Stomach (tissue), 9 donors: ENCODE measurements around the gene FOXA1. TPM values are rescaled to one million over a fixed set of nuclear protein-coding genes. Genes with fewer than 3 reads are reported as not detected.

ENCODE experiments used
- DNase-seq, 2 donors: peaks; one replicate each; pipeline versions ENCODE4 v3.0.0 to v3.0.0-alpha.2; 2013 to 2019
- H3K27ac ChIP-seq, 5 donors: fragments of 200-600 bp in 4 of 5; sonication (generic) in 4 of 5; one replicate each; pipeline ENCODE4 v1.5.1; 2013 to 2019; ENCODE audit warnings: mild to moderate bottlenecking in 1 of 5, moderate library complexity in 1 of 5
- H3K27me3 ChIP-seq, 3 donors: fragments of 200-600 bp; sonication (generic); one replicate each; pipeline ENCODE4 v1.5.1; 2017 to 2019; ENCODE audit warnings: mixed run types in 1 of 3
- H3K36me3 ChIP-seq, 4 donors: fragments of 200-600 bp; sonication (generic); 1 replicate in 3 of 4; 2 replicates in 1 of 4; pipeline ENCODE4 v1.5.1; 2016 to 2019
- H3K4me1 ChIP-seq, 4 donors: fragments of 200-600 bp; sonication (generic); one replicate each; pipeline ENCODE4 v1.5.1; 2016 to 2019
- H3K4me3 ChIP-seq, 4 donors: fragments of 200-600 bp; sonication (generic) in 3 of 4; one replicate each; pipeline ENCODE4 v1.5.1; 2016 to 2019; ENCODE audit warnings: mild to moderate bottlenecking in 1 of 4
- H3K9me3 ChIP-seq, 4 donors: fragments of 200-600 bp; sonication (generic); one replicate each; pipeline ENCODE4 v1.5.1; 2016 to 2019
- EP300 ChIP-seq: sonication (generic); formaldehyde crosslinking; IDR thresholded peaks from one replicate; pipeline ENCODE4 v1.6.1; 2017; ENCODE audit warnings: antibody characterized with exemption
- POLR2A ChIP-seq, 4 donors: fragments of 450-650 bp; IDR thresholded peaks; one replicate each; pipeline ENCODE4 v1.6.1; 2016; ENCODE audit warnings: antibody characterized with exemption in 4 of 4, control low read depth in 2 of 4, mild to moderate bottlenecking in 1 of 4, moderate library complexity in 1 of 4
- POLR2AphosphoS5 ChIP-seq, 3 donors: sonication (generic); formaldehyde crosslinking; IDR thresholded peaks; one replicate each; pipeline ENCODE4 v1.6.1; 2016; ENCODE audit warnings: antibody characterized with exemption in 3 of 3
- WGBS, 5 donors: extraction: QIAGEN DNeasy Blood & Tissue Kit in 3 of 5; methylation state at CpG; one replicate each; pipeline versions ENCODE4 v1.1.5 to v1.1.7; 2013 to 2018; 5-methylcytosine and 5-hydroxymethylcytosine counted together
- intact Hi-C: fragments of 100-400 bp; cut with DNase I; formaldehyde crosslinking; loops from one replicate; pipeline ENCODE4 v1.15.1; 2023; ENCODE audit warnings: low total_unique reads
- polyA plus RNA-seq, 3 donors: library from polyadenylated mRNA; stranded (reverse); fragments of 200-250 nt; gene quantifications; one replicate each; pipeline ENCODE4 v1.2.3, GENCODE V29; 2013
- total RNA-seq, 5 donors: library from RNA; depleted of rRNA; stranded (reverse); fragments of >200 nt; gene quantifications; one replicate each; pipeline versions ENCODE4 v1.1.0 to v1.2.3, GENCODE V29; 2014 to 2016
- TF ChIP-seq, protein P1 (sequence below), 7 experiments: fragments of 450-650 bp in 4 of 7; fragments of 200-600 bp in 3 of 7; sonication (generic) in 3 of 7; IDR thresholded peaks; one replicate each; pipeline ENCODE4 v1.5.1; 2016 to 2019; ENCODE audit warnings: antibody characterized with exemption in 7 of 7, control low read depth in 2 of 7, mild to moderate bottlenecking in 1 of 7
- donor health status: healthy with polysubstance abuse.
- donor health status: Bipolar disorder and iron deficiency.
- donor health status: healthy.

The FOXA1 gene
- total and polyA plus RNA-seq, 8 donors, result 0.58 to 147 (median 26.9) TPM

GRCh38 chr14:37623971-37624370 is 28.9 kb upstream of the FOXA1 start:
- Histone ChIP-seq H3K27me3 (peaks cover 0 to 36% (median 9%) of the 10 kb centered on the region in 3 donors), H3K9me3 (peaks cover 0 to 7% (median 0%) of the 10 kb centered on the region in 4 donors), H3K4me3 (no peak overlapping the region), H3K4me1 (peaks cover 0 to 10% (median 6%) of the 10 kb centered on the region in 4 donors), H3K36me3 (peaks cover 0 to 17% (median 10%) of the 10 kb centered on the region in 4 donors), H3K27ac (no peak overlapping the region)
- DNase-seq, result no peak
- TF ChIP-seq EP300 (no peak), POLR2AphosphoS5 (IDR thresholded peaks at IDR 0.05) (no peak)
- intact Hi-C loops, result no loop called here
- WGBS, 5 donors, result 92 to 100% (median 96%) methylated on average over 1 of the region's 1 CpG

- intact Hi-C loops, result no loop called here
- peak in 1 of 2 donors; percentile 21 for DNase-seq
- no peak overlapping the region for H3K27ac ChIP-seq
- peaks cover 0 to 10% (median 6%) of the 10 kb centered on the region in 4 donors for H3K4me1 ChIP-seq
- 33 to 57% (median 49%) methylated on average over 1 of the region's 1 CpG for WGBS, 5 donors
- H3K4me3 ChIP-seq, result no peak overlapping the region
- H3K36me3 ChIP-seq, result peaks cover 0 to 17% (median 10%) of the 10 kb centered on the region in 4 donors
- TF ChIP-seq, protein P1, sequence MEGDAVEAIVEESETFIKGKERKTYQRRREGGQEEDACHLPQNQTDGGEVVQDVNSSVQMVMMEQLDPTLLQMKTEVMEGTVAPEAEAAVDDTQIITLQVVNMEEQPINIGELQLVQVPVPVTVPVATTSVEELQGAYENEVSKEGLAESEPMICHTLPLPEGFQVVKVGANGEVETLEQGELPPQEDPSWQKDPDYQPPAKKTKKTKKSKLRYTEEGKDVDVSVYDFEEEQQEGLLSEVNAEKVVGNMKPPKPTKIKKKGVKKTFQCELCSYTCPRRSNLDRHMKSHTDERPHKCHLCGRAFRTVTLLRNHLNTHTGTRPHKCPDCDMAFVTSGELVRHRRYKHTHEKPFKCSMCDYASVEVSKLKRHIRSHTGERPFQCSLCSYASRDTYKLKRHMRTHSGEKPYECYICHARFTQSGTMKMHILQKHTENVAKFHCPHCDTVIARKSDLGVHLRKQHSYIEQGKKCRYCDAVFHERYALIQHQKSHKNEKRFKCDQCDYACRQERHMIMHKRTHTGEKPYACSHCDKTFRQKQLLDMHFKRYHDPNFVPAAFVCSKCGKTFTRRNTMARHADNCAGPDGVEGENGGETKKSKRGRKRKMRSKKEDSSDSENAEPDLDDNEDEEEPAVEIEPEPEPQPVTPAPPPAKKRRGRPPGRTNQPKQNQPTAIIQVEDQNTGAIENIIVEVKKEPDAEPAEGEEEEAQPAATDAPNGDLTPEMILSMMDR (IDR thresholded peaks at IDR 0.05), result no peak
- no peak for TF ChIP-seq POLR2AphosphoS5 (IDR thresholded peaks at IDR 0.05)
- no peak for TF ChIP-seq EP300
- H3K27me3 ChIP-seq, result peaks cover 0 to 36% (median 9%) of the 10 kb centered on the region in 3 donors
- peaks cover 0 to 2% (median 0%) of the 10 kb centered on the region in 4 donors for H3K9me3 ChIP-seq
Observed at GRCh38 chr14:37623426-37623951, 28.4 kb upstream of the FOXA1 start.

- H3K4me3 ChIP-seq, result peak overlapping the region in 2 of 4 donors; percentile 17 to 23
Observed at GRCh38 chr14:37622231-37622923, 27.3 kb upstream of the FOXA1 start.

DNA sequence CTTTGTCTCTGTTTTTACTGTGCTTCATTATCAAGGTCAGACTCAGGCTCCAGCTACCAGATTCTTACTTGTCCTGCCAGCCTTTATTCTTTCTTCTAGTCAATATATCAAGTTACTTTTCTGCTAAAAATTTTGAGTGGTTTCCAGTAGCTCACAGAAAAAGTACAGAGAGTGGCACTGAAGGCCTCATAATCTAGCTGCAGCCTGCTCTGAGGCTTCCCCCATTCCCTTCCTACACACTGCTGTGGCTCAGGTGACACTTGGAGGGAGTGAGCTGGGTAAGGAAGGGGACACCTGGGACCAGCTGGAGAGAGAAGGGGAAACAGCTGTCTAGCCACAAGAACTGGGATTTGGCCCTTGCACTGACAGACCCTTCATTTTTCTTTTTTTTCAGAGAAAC is 25.8 kb upstream of the FOXA1 start:
- TF ChIP-seq POLR2A (IDR thresholded peaks at IDR 0.05), result no peak
- TF ChIP-seq, protein P1 (IDR thresholded peaks at IDR 0.05), result no peak
- no peak for TF ChIP-seq EP300
- H3K36me3 ChIP-seq, result peaks cover 0 to 12% (median 9%) of the 10 kb centered on the region in 4 donors
- H3K4me3 ChIP-seq, result no peak overlapping the region
- DNase-seq, result no peak
- peaks cover 0 to 36% (median 9%) of the 10 kb centered on the region in 3 donors for H3K27me3 ChIP-seq
- peaks cover 0 to 12% (median 9%) of the 10 kb centered on the region in 4 donors for H3K9me3 ChIP-seq
- H3K27ac ChIP-seq, result no peak overlapping the region
- peaks cover 0 to 10% (median 6%) of the 10 kb centered on the region in 4 donors for H3K4me1 ChIP-seq
- intact Hi-C loops, result no loop called here

More at GRCh38 chr14:37622231-37622923, 27.3 kb upstream of the FOXA1 start:
- intact Hi-C loops, result no loop called here
- 49 to 64% (median 60%) methylated on average over 53 to 81 of the region's 81 CpGs for WGBS, 5 donors
- TF ChIP-seq POLR2A (IDR thresholded peaks at IDR 0.05) (no peak), POLR2AphosphoS5 (IDR thresholded peaks at IDR 0.05) (no peak), EP300 (no peak)
- TF ChIP-seq, protein P1 (IDR thresholded peaks at IDR 0.05), result no peak
- Histone ChIP-seq H3K9me3 (no peaks in the 10 kb centered on the region), H3K36me3 (peaks cover 0 to 12% (median 9%) of the 10 kb centered on the region in 4 donors), H3K4me1 (peaks cover 0 to 10% (median 6%) of the 10 kb centered on the region in 4 donors), H3K27me3 (peaks cover 0 to 36% (median 9%) of the 10 kb centered on the region in 3 donors), H3K27ac (no peak overlapping the region)
- DNase-seq, result peak in 1 of 2 donors; percentile 33
